GM12865 (cell line): Measurements from ENCODE around the gene SLC39A3.

Source experiments
- DNase-seq: peaks from one replicate; pipeline ENCODE4 v3.0.0; 2010; ENCODE audit warnings: low read depth
- H3K4me3 ChIP-seq: 2 replicates; pipeline ENCODE4 v1.5.1; 2011; ENCODE audit warnings: mild to moderate bottlenecking, low read depth, low read length, control low read depth
- TF ChIP-seq, protein P1 (sequence below): IDR thresholded peaks from 2 replicates; pipeline ENCODE4 v1.5.1; 2011; ENCODE audit warnings: low read length, control low read depth, low read depth, inconsistent platforms; ENCODE audit not compliant: insufficient read depth; ENCODE audit errors: missing control alignments

Gene SLC39A3

DNA sequence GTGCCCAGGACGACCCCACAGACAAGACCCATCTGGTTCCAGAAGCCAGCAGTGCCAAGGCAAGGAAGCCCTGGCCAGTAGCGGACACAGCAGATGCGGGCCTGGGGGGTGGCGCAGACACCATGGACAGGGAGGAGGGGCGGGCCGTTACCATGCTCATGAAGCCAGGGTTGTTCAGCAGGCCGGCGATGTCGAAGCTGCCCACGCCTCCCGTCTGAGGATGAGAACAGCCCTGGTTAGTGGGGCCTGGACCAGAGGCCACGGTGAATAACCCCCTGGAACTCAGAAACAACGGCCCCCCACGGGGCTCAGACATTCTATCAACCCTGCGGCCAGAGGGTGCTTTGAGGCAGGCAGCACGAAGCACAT is 21.5 kb upstream of the SLC39A3 start:
- no peak overlapping the region for H3K4me3 ChIP-seq
- DNase-seq = no peak
- TF ChIP-seq, protein P1, sequence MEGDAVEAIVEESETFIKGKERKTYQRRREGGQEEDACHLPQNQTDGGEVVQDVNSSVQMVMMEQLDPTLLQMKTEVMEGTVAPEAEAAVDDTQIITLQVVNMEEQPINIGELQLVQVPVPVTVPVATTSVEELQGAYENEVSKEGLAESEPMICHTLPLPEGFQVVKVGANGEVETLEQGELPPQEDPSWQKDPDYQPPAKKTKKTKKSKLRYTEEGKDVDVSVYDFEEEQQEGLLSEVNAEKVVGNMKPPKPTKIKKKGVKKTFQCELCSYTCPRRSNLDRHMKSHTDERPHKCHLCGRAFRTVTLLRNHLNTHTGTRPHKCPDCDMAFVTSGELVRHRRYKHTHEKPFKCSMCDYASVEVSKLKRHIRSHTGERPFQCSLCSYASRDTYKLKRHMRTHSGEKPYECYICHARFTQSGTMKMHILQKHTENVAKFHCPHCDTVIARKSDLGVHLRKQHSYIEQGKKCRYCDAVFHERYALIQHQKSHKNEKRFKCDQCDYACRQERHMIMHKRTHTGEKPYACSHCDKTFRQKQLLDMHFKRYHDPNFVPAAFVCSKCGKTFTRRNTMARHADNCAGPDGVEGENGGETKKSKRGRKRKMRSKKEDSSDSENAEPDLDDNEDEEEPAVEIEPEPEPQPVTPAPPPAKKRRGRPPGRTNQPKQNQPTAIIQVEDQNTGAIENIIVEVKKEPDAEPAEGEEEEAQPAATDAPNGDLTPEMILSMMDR = no peak

DNA sequence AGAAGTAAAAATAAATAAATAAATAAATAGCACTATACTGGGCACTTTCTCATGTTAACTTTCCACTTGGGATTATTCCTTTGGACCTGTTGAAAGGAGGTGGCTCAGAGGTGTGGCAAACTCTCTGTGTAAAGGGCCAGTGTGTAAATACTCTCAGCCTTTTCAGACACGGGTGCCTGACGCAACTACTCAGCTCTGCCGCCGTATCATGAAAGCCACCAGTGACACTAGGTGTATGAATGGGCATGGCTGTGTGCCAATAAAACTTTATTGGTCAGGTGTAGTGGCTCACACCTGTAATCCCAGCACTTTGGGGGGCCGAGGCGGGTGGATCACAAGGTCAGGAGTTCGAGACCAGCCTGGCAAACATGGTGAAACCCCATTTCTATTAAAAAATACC is 20.1 kb upstream of the SLC39A3 start:
- no peak overlapping the region for H3K4me3 ChIP-seq
- TF ChIP-seq, protein P1 = no peak
- no peak for DNase-seq

DNA sequence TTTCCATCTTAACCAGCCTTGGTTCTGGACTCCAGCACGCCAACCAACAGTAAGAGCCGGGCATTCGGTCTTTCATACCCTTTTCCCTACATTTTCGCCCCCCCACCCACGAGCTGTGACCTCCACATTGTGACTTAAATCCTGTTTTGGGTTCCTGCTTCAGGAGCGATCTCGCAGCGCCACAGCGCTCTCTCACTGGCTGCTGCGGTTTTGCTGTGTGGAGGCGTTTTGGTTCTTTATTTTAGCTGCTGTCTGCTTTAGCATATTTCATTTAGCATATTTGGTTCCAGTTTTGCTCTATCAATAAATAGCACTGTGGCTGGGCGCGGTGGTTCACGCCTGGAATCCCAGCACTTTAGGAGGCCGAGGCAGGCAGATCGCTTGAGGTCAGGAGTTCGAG is 19.5 kb upstream of the SLC39A3 start:
- DNase-seq = no peak
- H3K4me3 ChIP-seq = no peak overlapping the region
- TF ChIP-seq, protein P1 = no peak

DNA sequence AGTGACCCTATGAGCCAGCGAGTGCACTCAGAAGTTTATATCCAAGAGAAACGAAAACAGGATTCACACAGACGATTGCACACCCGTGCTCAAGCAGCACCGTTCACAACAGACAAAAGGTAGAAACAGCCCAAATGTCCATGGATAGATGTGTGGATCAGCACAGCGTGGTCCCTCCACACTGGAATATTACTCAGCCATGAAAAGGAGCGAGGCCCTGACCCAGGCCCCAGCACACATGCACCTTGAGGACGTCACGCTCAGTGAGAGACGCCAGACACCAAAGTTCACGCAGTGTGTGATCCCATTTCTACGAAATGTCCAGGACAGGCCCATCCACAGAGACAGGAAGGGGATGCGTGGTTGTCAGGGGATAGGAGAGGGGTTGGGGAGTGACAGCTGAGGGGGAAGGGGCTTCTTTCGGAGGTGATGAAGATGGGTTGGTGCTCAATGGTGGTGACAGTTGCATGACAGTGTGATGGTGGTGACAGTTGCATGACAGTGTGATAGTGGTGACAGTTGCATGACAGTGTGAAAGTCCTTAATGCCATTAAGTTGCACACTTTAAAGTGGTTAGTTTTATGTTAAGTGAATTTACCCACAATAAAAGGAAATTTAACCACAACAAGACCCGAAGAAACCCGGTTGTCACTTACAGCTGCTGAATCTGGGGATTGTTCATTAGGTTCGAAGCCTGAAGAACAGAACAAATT is 18.9 kb upstream of the SLC39A3 start:
- DNase-seq = no peak
- no peak overlapping the region for H3K4me3 ChIP-seq

DNA sequence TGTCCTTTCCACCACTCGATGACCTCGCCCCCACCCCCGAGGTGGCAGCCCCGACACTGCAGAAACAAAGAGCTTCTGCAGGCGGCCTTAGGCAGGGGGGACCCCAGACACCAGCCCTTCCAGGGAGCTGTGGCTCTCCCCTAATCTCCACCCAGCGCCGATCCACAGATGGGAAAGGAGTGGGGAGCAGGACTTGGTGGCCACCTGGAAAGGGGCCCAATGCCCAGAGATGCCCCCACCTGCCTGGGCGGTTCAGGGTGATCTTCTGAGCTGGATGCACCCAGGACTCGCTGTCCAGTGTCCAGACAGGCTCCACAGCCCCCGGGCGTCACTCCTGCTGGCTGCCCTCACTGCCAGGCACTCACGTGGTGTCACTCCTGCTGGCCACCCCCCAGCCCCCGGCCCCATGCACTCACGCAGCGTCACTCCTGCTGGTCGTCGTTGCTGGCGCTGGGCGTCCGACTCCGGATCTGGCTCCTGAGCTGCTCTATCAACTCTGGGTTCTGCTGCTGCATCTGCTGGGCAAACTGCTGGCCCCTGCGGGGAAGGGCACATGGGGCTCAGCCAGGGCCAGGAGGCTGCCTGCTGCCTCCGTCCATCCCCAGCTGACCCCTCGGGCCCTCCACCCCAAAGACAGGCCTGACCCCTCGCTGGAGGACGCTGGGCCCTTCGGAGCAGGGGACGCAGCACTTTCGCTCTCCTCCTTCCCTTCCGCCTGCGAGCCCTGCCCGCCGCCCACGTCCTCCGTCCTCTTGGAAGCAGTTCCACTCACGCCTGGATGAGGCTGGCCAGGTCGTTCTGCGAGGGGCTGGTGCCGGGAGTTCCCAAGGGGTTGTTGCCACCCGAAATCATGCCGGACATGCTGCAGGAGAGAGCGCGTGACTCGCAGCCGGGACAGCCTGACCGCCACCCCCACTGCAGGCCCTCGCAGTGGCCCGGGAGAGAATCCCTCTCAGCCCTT is 17.4 kb upstream of the SLC39A3 start:
- TF ChIP-seq, protein P1 = no peak
- DNase-seq = no peak
- H3K4me3 ChIP-seq = no peak overlapping the region

More for the DNA sequence above, 18.9 kb upstream of the SLC39A3 start:
- TF ChIP-seq, protein P1 = no peak

DNA sequence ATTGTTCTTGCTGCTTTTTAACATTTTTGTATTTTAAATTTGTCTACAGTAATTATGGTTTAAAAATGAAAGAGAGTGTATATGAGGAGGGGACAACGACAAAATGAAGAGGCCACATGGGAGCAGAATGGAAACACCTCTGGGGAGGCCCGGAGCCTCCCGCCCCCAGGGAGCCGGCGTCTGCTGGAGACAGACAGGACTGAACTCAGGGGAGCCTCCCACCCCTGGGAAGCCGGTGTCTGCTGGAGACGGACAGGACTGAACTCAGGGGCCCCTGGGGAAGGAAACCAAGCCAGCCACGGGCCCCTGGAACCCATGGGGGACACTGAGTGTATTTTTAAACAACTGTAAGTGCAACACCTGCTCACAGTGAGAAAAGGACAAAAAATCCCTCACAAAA is 16.7 kb upstream of the SLC39A3 start:
- TF ChIP-seq, protein P1 = no peak
- no peak overlapping the region for H3K4me3 ChIP-seq
- DNase-seq = no peak
